ENCODE results near the gene NSDHL.

Gene NSDHL

GRCh38 chrX:152842772-152843338 is 12.0 kb downstream of the NSDHL start:
- no peak overlapping the region for H3K9ac ChIP-seq (ENCODE audit: low read length in 5 of 5)

GRCh38 chrX:152843852-152844251 is 13.0 kb downstream of the NSDHL start:
- no peak overlapping the region for H3K9ac ChIP-seq (ENCODE audit: low read length in 5 of 5)
- peaks cover 0 to 12% (median 0%) of the 10 kb centered on the region in 5 donors for H3K9me3 ChIP-seq (ENCODE audit: control insufficient read depth in 5 of 5, low read length in 5 of 5)
- H3K4me1 ChIP-seq (ENCODE audit: control insufficient read depth in 5 of 5, insufficient read depth in 5 of 5, low read length in 5 of 5), result peaks cover 0 to 3% (median 0%) of the 10 kb centered on the region in 5 donors
- H3K27me3 ChIP-seq (ENCODE audit: control insufficient read depth in 5 of 5, insufficient read depth in 4 of 5, low read length in 5 of 5), result peaks cover 0 to 10% (median 3%) of the 10 kb centered on the region in 5 donors
- H3K4me3 ChIP-seq (ENCODE audit: low read depth in 1 of 5, low read length in 5 of 5), result no peak overlapping the region
- peaks cover 0 to 10% (median 6%) of the 10 kb centered on the region in 5 donors for H3K36me3 ChIP-seq (ENCODE audit: control insufficient read depth in 5 of 5, insufficient read depth in 5 of 5, low read length in 5 of 5)
- H3K27ac ChIP-seq (ENCODE audit: low read depth, low read length), result no peak overlapping the region

More at GRCh38 chrX:152842772-152843338, 12.0 kb downstream of the NSDHL start:
- Histone ChIP-seq H3K4me3 (ENCODE audit: low read depth in 1 of 5, low read length in 5 of 5) (no peak overlapping the region), H3K27ac (ENCODE audit: low read depth, low read length) (no peak overlapping the region), H3K4me1 (ENCODE audit: control insufficient read depth in 5 of 5, insufficient read depth in 5 of 5, low read length in 5 of 5) (peaks cover 0 to 3% (median 0%) of the 10 kb centered on the region in 5 donors), H3K36me3 (ENCODE audit: control insufficient read depth in 5 of 5, insufficient read depth in 5 of 5, low read length in 5 of 5) (peaks cover 0 to 6% (median 5%) of the 10 kb centered on the region in 5 donors), H3K9me3 (ENCODE audit: control insufficient read depth in 5 of 5, low read length in 5 of 5) (peaks cover 0 to 12% (median 0%) of the 10 kb centered on the region in 5 donors), H3K27me3 (ENCODE audit: control insufficient read depth in 5 of 5, insufficient read depth in 4 of 5, low read length in 5 of 5) (peaks cover 0 to 10% (median 3%) of the 10 kb centered on the region in 5 donors)

GRCh38 chrX:152844256-152844655 is 13.4 kb downstream of the NSDHL start:
- Histone ChIP-seq H3K36me3 (ENCODE audit: control insufficient read depth in 5 of 5, insufficient read depth in 5 of 5, low read length in 5 of 5) (peaks cover 0 to 10% (median 7%) of the 10 kb centered on the region in 5 donors), H3K4me1 (ENCODE audit: control insufficient read depth in 5 of 5, insufficient read depth in 5 of 5, low read length in 5 of 5) (peaks cover 0 to 3% (median 0%) of the 10 kb centered on the region in 5 donors), H3K27ac (ENCODE audit: low read depth, low read length) (no peak overlapping the region), H3K9ac (ENCODE audit: low read length in 5 of 5) (no peak overlapping the region), H3K9me3 (ENCODE audit: control insufficient read depth in 5 of 5, low read length in 5 of 5) (peaks cover 0 to 12% (median 0%) of the 10 kb centered on the region in 5 donors), H3K4me3 (ENCODE audit: low read depth in 1 of 5, low read length in 5 of 5) (no peak overlapping the region), H3K27me3 (ENCODE audit: control insufficient read depth in 5 of 5, insufficient read depth in 4 of 5, low read length in 5 of 5) (peaks cover 0 to 10% (median 3%) of the 10 kb centered on the region in 5 donors)

- Histone ChIP-seq H3K36me3 (ENCODE audit: control insufficient read depth in 5 of 5, insufficient read depth in 5 of 5, low read length in 5 of 5) (peaks cover 0 to 19% (median 16%) of the 10 kb centered on the region in 5 donors), H3K27me3 (ENCODE audit: control insufficient read depth in 5 of 5, insufficient read depth in 4 of 5, low read length in 5 of 5) (peaks cover 0 to 10% (median 3%) of the 10 kb centered on the region in 5 donors), H3K4me3 (ENCODE audit: low read depth in 1 of 5, low read length in 5 of 5) (no peak overlapping the region), H3K27ac (ENCODE audit: low read depth, low read length) (no peak overlapping the region), H3K9me3 (ENCODE audit: control insufficient read depth in 5 of 5, low read length in 5 of 5) (peaks cover 0 to 12% (median 0%) of the 10 kb centered on the region in 5 donors), H3K4me1 (ENCODE audit: control insufficient read depth in 5 of 5, insufficient read depth in 5 of 5, low read length in 5 of 5) (peaks cover 0 to 3% (median 0%) of the 10 kb centered on the region in 5 donors), H3K9ac (ENCODE audit: low read length in 5 of 5) (no peak overlapping the region)
Observed at GRCh38 chrX:152845618-152846240, 14.9 kb downstream of the NSDHL start.

GRCh38 chrX:152847281-152847680 is 16.4 kb downstream of the NSDHL start:
- no peak overlapping the region for H3K4me3 ChIP-seq (ENCODE audit: low read depth in 1 of 5, low read length in 5 of 5)
- H3K9ac ChIP-seq (ENCODE audit: low read length in 5 of 5), result no peak overlapping the region
- peaks cover 0 to 3% (median 0%) of the 10 kb centered on the region in 5 donors for H3K4me1 ChIP-seq (ENCODE audit: control insufficient read depth in 5 of 5, insufficient read depth in 5 of 5, low read length in 5 of 5)

GRCh38 chrX:152850465-152850864 is 19.6 kb downstream of the NSDHL start:
- no peak overlapping the region for H3K4me3 ChIP-seq (ENCODE audit: low read depth in 1 of 5, low read length in 5 of 5)
- H3K4me1 ChIP-seq (ENCODE audit: control insufficient read depth in 5 of 5, insufficient read depth in 5 of 5, low read length in 5 of 5), result no peaks in the 10 kb centered on the region
- no peak overlapping the region for H3K9ac ChIP-seq (ENCODE audit: low read length in 5 of 5)
- H3K27ac ChIP-seq (ENCODE audit: low read depth, low read length), result no peak overlapping the region
- H3K27me3 ChIP-seq (ENCODE audit: control insufficient read depth in 5 of 5, insufficient read depth in 4 of 5, low read length in 5 of 5), result peaks cover 0 to 4% (median 2%) of the 10 kb centered on the region in 5 donors
- H3K36me3 ChIP-seq (ENCODE audit: control insufficient read depth in 5 of 5, insufficient read depth in 5 of 5, low read length in 5 of 5), result peaks cover 0 to 42% (median 34%) of the 10 kb centered on the region in 5 donors
- peaks cover 0 to 7% (median 2%) of the 10 kb centered on the region in 5 donors for H3K9me3 ChIP-seq (ENCODE audit: control insufficient read depth in 5 of 5, low read length in 5 of 5)

More at GRCh38 chrX:152847281-152847680, 16.4 kb downstream of the NSDHL start:
- H3K27ac ChIP-seq (ENCODE audit: low read depth, low read length), result no peak overlapping the region
- H3K27me3 ChIP-seq (ENCODE audit: control insufficient read depth in 5 of 5, insufficient read depth in 4 of 5, low read length in 5 of 5), result peaks cover 0 to 10% (median 3%) of the 10 kb centered on the region in 5 donors
- peaks cover 0 to 12% (median 7%) of the 10 kb centered on the region in 5 donors for H3K9me3 ChIP-seq (ENCODE audit: control insufficient read depth in 5 of 5, low read length in 5 of 5)
- H3K36me3 ChIP-seq (ENCODE audit: control insufficient read depth in 5 of 5, insufficient read depth in 5 of 5, low read length in 5 of 5), result peaks cover 0 to 33% (median 28%) of the 10 kb centered on the region in 5 donors

GRCh38 chrX:152853986-152854385 is 23.1 kb downstream of the NSDHL start:
- Histone ChIP-seq H3K27me3 (ENCODE audit: control insufficient read depth in 5 of 5, insufficient read depth in 4 of 5, low read length in 5 of 5) (peaks cover 0 to 4% (median 0%) of the 10 kb centered on the region in 5 donors), H3K36me3 (ENCODE audit: control insufficient read depth in 5 of 5, insufficient read depth in 5 of 5, low read length in 5 of 5) (peaks cover 0 to 37% (median 29%) of the 10 kb centered on the region in 5 donors), H3K9ac (ENCODE audit: low read length in 5 of 5) (no peak overlapping the region), H3K4me3 (ENCODE audit: low read depth in 1 of 5, low read length in 5 of 5) (no peak overlapping the region), H3K9me3 (ENCODE audit: control insufficient read depth in 5 of 5, low read length in 5 of 5) (peaks cover 0 to 7% (median 0%) of the 10 kb centered on the region in 5 donors), H3K27ac (ENCODE audit: low read depth, low read length) (no peak overlapping the region), H3K4me1 (ENCODE audit: control insufficient read depth in 5 of 5, insufficient read depth in 5 of 5, low read length in 5 of 5) (no peaks in the 10 kb centered on the region)

- H3K36me3 ChIP-seq (ENCODE audit: control insufficient read depth in 5 of 5, insufficient read depth in 5 of 5, low read length in 5 of 5), result peaks cover 0 to 46% (median 23%) of the 10 kb centered on the region in 5 donors
- peaks cover 0 to 3% (median 0%) of the 10 kb centered on the region in 5 donors for H3K9me3 ChIP-seq (ENCODE audit: control insufficient read depth in 5 of 5, low read length in 5 of 5)
- H3K4me3 ChIP-seq (ENCODE audit: low read depth in 1 of 5, low read length in 5 of 5), result no peak overlapping the region
- H3K4me1 ChIP-seq (ENCODE audit: control insufficient read depth in 5 of 5, insufficient read depth in 5 of 5, low read length in 5 of 5), result peaks cover 0 to 10% (median 0%) of the 10 kb centered on the region in 5 donors
- H3K27me3 ChIP-seq (ENCODE audit: control insufficient read depth in 5 of 5, insufficient read depth in 4 of 5, low read length in 5 of 5), result no peaks in the 10 kb centered on the region
- H3K27ac ChIP-seq (ENCODE audit: low read depth, low read length), result no peak overlapping the region
- H3K9ac ChIP-seq (ENCODE audit: low read length in 5 of 5), result no peak overlapping the region
Observed at GRCh38 chrX:152861116-152861515, 30.3 kb downstream of the NSDHL start.

GRCh38 chrX:152861826-152862225 is 31.0 kb downstream of the NSDHL start:
- Histone ChIP-seq H3K9me3 (ENCODE audit: control insufficient read depth in 5 of 5, low read length in 5 of 5) (peaks cover 0 to 6% (median 0%) of the 10 kb centered on the region in 5 donors), H3K36me3 (ENCODE audit: control insufficient read depth in 5 of 5, insufficient read depth in 5 of 5, low read length in 5 of 5) (peaks cover 0 to 52% (median 28%) of the 10 kb centered on the region in 5 donors), H3K27me3 (ENCODE audit: control insufficient read depth in 5 of 5, insufficient read depth in 4 of 5, low read length in 5 of 5) (no peaks in the 10 kb centered on the region), H3K4me3 (ENCODE audit: low read depth in 1 of 5, low read length in 5 of 5) (no peak overlapping the region), H3K9ac (ENCODE audit: low read length in 5 of 5) (no peak overlapping the region), H3K27ac (ENCODE audit: low read depth, low read length) (no peak overlapping the region), H3K4me1 (ENCODE audit: control insufficient read depth in 5 of 5, insufficient read depth in 5 of 5, low read length in 5 of 5) (peaks cover 0 to 10% (median 3%) of the 10 kb centered on the region in 5 donors)

All from subcutaneous abdominal adipose tissue (tissue), 5 donors.